Measurements from ENCODE around the gene CD300LF. TPM values are rescaled to one million over a fixed set of nuclear protein-coding genes. Genes with fewer than 3 reads are reported as not detected.

Gene CD300LF
- not detected in 2 replicates for total RNA-seq (2014; rRNA removed; shearing (Covaris generic); ENCODE audit: low replicate concordance)

- Histone ChIP-seq H3K9me2 (replicated peaks; ENCODE audit: insufficient read depth, low read length) (no peaks in the 10 kb centered on the region), H3K27me3 (ENCODE audit: low read length) (no peaks in the 10 kb centered on the region), H4K20me1 (ENCODE audit: insufficient read depth, low read depth, low read length) (no peaks in the 10 kb centered on the region), H2AFZ (ENCODE audit: low read length) (no peak within 1 kb of the TSS), H3K79me2 (ENCODE audit: low read length) (no peaks in the 10 kb centered on the region), H3K9me3 (ENCODE audit: low read length) (no peaks in the 10 kb centered on the region), H3K4me2 (ENCODE audit: low read depth, low read length, poor library complexity, severe bottlenecking) (no peak within 1 kb of the TSS), H3K4me3 (ENCODE audit: low read length) (no peak within 1 kb of the TSS), H3K9ac (ENCODE audit: low read length) (no peak within 1 kb of the TSS), H3K27ac (ENCODE audit: low read length) (no peak within 1 kb of the TSS), H3K4me1 (ENCODE audit: low read length) (no peaks in the 10 kb centered on the region), H3K36me3 (ENCODE audit: insufficient read depth, low read length) (no peaks in the 10 kb centered on the region)
- no peak for DNase-seq
Observed at GRCh38 chr17:74712756-74713155, at the start of gene CD300LF. Gene CD300LF (minus strand): TSS chr17:74712923. CDS start chr17:74712866, 57 bp downstream.

- Histone ChIP-seq H3K9ac (ENCODE audit: low read length) (no peak overlapping the region), H3K4me2 (ENCODE audit: low read depth, low read length, poor library complexity, severe bottlenecking) (no peak overlapping the region), H4K20me1 (ENCODE audit: insufficient read depth, low read depth, low read length) (peaks cover 33% of the 10 kb centered on the region), H3K79me2 (ENCODE audit: low read length) (peaks cover 59% of the 10 kb centered on the region), H3K36me3 (ENCODE audit: insufficient read depth, low read length) (no peaks in the 10 kb centered on the region), H3K4me3 (ENCODE audit: low read length) (no peak overlapping the region), H3K27ac (ENCODE audit: low read length) (no peak overlapping the region), H2AFZ (ENCODE audit: low read length) (no peak overlapping the region), H3K9me2 (replicated peaks; ENCODE audit: insufficient read depth, low read length) (no peaks in the 10 kb centered on the region), H3K27me3 (ENCODE audit: low read length) (no peaks in the 10 kb centered on the region), H3K4me1 (ENCODE audit: low read length) (peaks cover 25% of the 10 kb centered on the region), H3K9me3 (ENCODE audit: low read length) (no peaks in the 10 kb centered on the region)
- DNase-seq = no peak
Observed at GRCh38 chr17:74761931-74762330, 49.2 kb upstream of the CD300LF start.

GRCh38 chr17:74761419-74761818, 48.7 kb upstream of the CD300LF start:
- H3K4me1 ChIP-seq (ENCODE audit: low read length) = peaks cover 30% of the 10 kb centered on the region
- H3K4me3 ChIP-seq (ENCODE audit: low read length) = no peak overlapping the region
- no peaks in the 10 kb centered on the region for H3K9me2 ChIP-seq (replicated peaks; ENCODE audit: insufficient read depth, low read length)
- no peak for DNase-seq
- peaks cover 64% of the 10 kb centered on the region for H3K79me2 ChIP-seq (ENCODE audit: low read length)
- no peaks in the 10 kb centered on the region for H3K27me3 ChIP-seq (ENCODE audit: low read length)
- H3K9me3 ChIP-seq (ENCODE audit: low read length) = no peaks in the 10 kb centered on the region
- no peak overlapping the region for H3K4me2 ChIP-seq (ENCODE audit: low read depth, low read length, poor library complexity, severe bottlenecking)
- H4K20me1 ChIP-seq (ENCODE audit: insufficient read depth, low read depth, low read length) = peaks cover 38% of the 10 kb centered on the region
- no peaks in the 10 kb centered on the region for H3K36me3 ChIP-seq (ENCODE audit: insufficient read depth, low read length)
- H3K27ac ChIP-seq (ENCODE audit: low read length) = no peak overlapping the region
- no peak overlapping the region for H3K9ac ChIP-seq (ENCODE audit: low read length)
- H2AFZ ChIP-seq (ENCODE audit: low read length) = no peak overlapping the region

- H3K27me3 ChIP-seq (ENCODE audit: low read length) = no peaks in the 10 kb centered on the region
- peaks cover 71% of the 10 kb centered on the region for H3K79me2 ChIP-seq (ENCODE audit: low read length)
- no peaks in the 10 kb centered on the region for H3K36me3 ChIP-seq (ENCODE audit: insufficient read depth, low read length)
- no peak for DNase-seq
- H3K4me3 ChIP-seq (ENCODE audit: low read length) = no peak overlapping the region
- no peaks in the 10 kb centered on the region for H3K9me2 ChIP-seq (replicated peaks; ENCODE audit: insufficient read depth, low read length)
- H4K20me1 ChIP-seq (ENCODE audit: insufficient read depth, low read depth, low read length) = peaks cover 38% of the 10 kb centered on the region
- H2AFZ ChIP-seq (ENCODE audit: low read length) = no peak overlapping the region
- H3K27ac ChIP-seq (ENCODE audit: low read length) = no peak overlapping the region
- no peaks in the 10 kb centered on the region for H3K9me3 ChIP-seq (ENCODE audit: low read length)
- no peak overlapping the region for H3K9ac ChIP-seq (ENCODE audit: low read length)
- H3K4me1 ChIP-seq (ENCODE audit: low read length) = peaks cover 32% of the 10 kb centered on the region
- no peak overlapping the region for H3K4me2 ChIP-seq (ENCODE audit: low read depth, low read length, poor library complexity, severe bottlenecking)
Observed at GRCh38 chr17:74760404-74761105, 47.8 kb upstream of the CD300LF start.

GRCh38 chr17:74759941-74760340, 47.2 kb upstream of the CD300LF start:
- Histone ChIP-seq H4K20me1 (ENCODE audit: insufficient read depth, low read depth, low read length) (peaks cover 38% of the 10 kb centered on the region), H3K36me3 (ENCODE audit: insufficient read depth, low read length) (no peaks in the 10 kb centered on the region), H3K4me3 (ENCODE audit: low read length) (no peak overlapping the region), H3K27me3 (ENCODE audit: low read length) (no peaks in the 10 kb centered on the region), H3K9ac (ENCODE audit: low read length) (no peak overlapping the region), H3K4me2 (ENCODE audit: low read depth, low read length, poor library complexity, severe bottlenecking) (no peak overlapping the region), H3K27ac (ENCODE audit: low read length) (no peak overlapping the region), H2AFZ (ENCODE audit: low read length) (no peak overlapping the region), H3K4me1 (ENCODE audit: low read length) (peaks cover 38% of the 10 kb centered on the region), H3K9me2 (replicated peaks; ENCODE audit: insufficient read depth, low read length) (no peaks in the 10 kb centered on the region), H3K9me3 (ENCODE audit: low read length) (no peaks in the 10 kb centered on the region), H3K79me2 (ENCODE audit: low read length) (peaks cover 77% of the 10 kb centered on the region)
- DNase-seq = no peak

- Histone ChIP-seq H3K9me2 (replicated peaks; ENCODE audit: insufficient read depth, low read length) (no peaks in the 10 kb centered on the region), H3K79me2 (ENCODE audit: low read length) (peaks cover 83% of the 10 kb centered on the region), H4K20me1 (ENCODE audit: insufficient read depth, low read depth, low read length) (peaks cover 38% of the 10 kb centered on the region), H3K27ac (ENCODE audit: low read length) (no peak overlapping the region), H3K4me3 (ENCODE audit: low read length) (no peak overlapping the region), H2AFZ (ENCODE audit: low read length) (no peak overlapping the region), H3K4me2 (ENCODE audit: low read depth, low read length, poor library complexity, severe bottlenecking) (no peak overlapping the region), H3K9ac (ENCODE audit: low read length) (no peak overlapping the region), H3K36me3 (ENCODE audit: insufficient read depth, low read length) (no peaks in the 10 kb centered on the region), H3K9me3 (ENCODE audit: low read length) (no peaks in the 10 kb centered on the region), H3K27me3 (ENCODE audit: low read length) (no peaks in the 10 kb centered on the region), H3K4me1 (ENCODE audit: low read length) (peaks cover 38% of the 10 kb centered on the region)
- no peak for DNase-seq
Observed at GRCh38 chr17:74759243-74759801, 46.6 kb upstream of the CD300LF start.

- peaks cover 35% of the 10 kb centered on the region for H3K4me1 ChIP-seq (ENCODE audit: low read length)
- no peaks in the 10 kb centered on the region for H3K27me3 ChIP-seq (ENCODE audit: low read length)
- H2AFZ ChIP-seq (ENCODE audit: low read length) = no peak overlapping the region
- H4K20me1 ChIP-seq (ENCODE audit: insufficient read depth, low read depth, low read length) = peaks cover 38% of the 10 kb centered on the region
- H3K9me3 ChIP-seq (ENCODE audit: low read length) = no peaks in the 10 kb centered on the region
- H3K9me2 ChIP-seq (replicated peaks; ENCODE audit: insufficient read depth, low read length) = no peaks in the 10 kb centered on the region
- H3K27ac ChIP-seq (ENCODE audit: low read length) = no peak overlapping the region
- peaks cover 88% of the 10 kb centered on the region for H3K79me2 ChIP-seq (ENCODE audit: low read length)
- no peak overlapping the region for H3K4me2 ChIP-seq (ENCODE audit: low read depth, low read length, poor library complexity, severe bottlenecking)
- no peak for DNase-seq
- no peaks in the 10 kb centered on the region for H3K36me3 ChIP-seq (ENCODE audit: insufficient read depth, low read length)
- H3K9ac ChIP-seq (ENCODE audit: low read length) = no peak overlapping the region
- H3K4me3 ChIP-seq (ENCODE audit: low read length) = no peak overlapping the region
Observed at GRCh38 chr17:74758848-74759168, 46.1 kb upstream of the CD300LF start.

- DNase-seq = no peak
- Histone ChIP-seq H4K20me1 (ENCODE audit: insufficient read depth, low read depth, low read length) (peaks cover 38% of the 10 kb centered on the region), H3K79me2 (ENCODE audit: low read length) (peaks cover 91% of the 10 kb centered on the region), H3K36me3 (ENCODE audit: insufficient read depth, low read length) (no peaks in the 10 kb centered on the region), H3K4me3 (ENCODE audit: low read length) (no peak overlapping the region), H3K9me3 (ENCODE audit: low read length) (no peaks in the 10 kb centered on the region), H3K9me2 (replicated peaks; ENCODE audit: insufficient read depth, low read length) (no peaks in the 10 kb centered on the region), H3K9ac (ENCODE audit: low read length) (no peak overlapping the region), H2AFZ (ENCODE audit: low read length) (no peak overlapping the region), H3K4me2 (ENCODE audit: low read depth, low read length, poor library complexity, severe bottlenecking) (peak overlapping the region; percentile 15), H3K27ac (ENCODE audit: low read length) (no peak overlapping the region), H3K27me3 (ENCODE audit: low read length) (no peaks in the 10 kb centered on the region), H3K4me1 (ENCODE audit: low read length) (peaks cover 33% of the 10 kb centered on the region)
Observed at GRCh38 chr17:74757931-74758847, 45.5 kb upstream of the CD300LF start.
